ENCODE data around the gene HYAL2. TPM values are rescaled to one million over a fixed set of nuclear protein-coding genes. Genes with fewer than 3 reads are reported as not detected.

The HYAL2 gene
- total RNA-seq, 1 donor from 2014 or later: 87.9 TPM

GRCh38 chr3:50271314-50271936 lies 51.1 kb downstream of the HYAL2 start:
- DNase-seq (ENCODE audit: low spot score): no peak

- DNase-seq (ENCODE audit: low spot score): no peak
These were observed 51.9 kb downstream of the HYAL2 start for GRCh38 chr3:50270422-50271224.

- DNase-seq (ENCODE audit: low spot score): peak; percentile 44
These were observed 52.5 kb downstream of the HYAL2 start for GRCh38 chr3:50269977-50270413.

- DNase-seq (ENCODE audit: low spot score): no peak
These were observed 53.1 kb downstream of the HYAL2 start for GRCh38 chr3:50269460-50269859.

- peak; percentile 84 for DNase-seq (ENCODE audit: low spot score)
These were observed 53.7 kb downstream of the HYAL2 start, which contains the start of gene SEMA3B for GRCh38 chr3:50268703-50269451. Gene SEMA3B, plus strand, starts transcription at chr3:50269147. Its CDS starts 94 bp downstream, at chr3:50269241.

- no peak for DNase-seq (ENCODE audit: low spot score)
These were observed 54.3 kb downstream of the HYAL2 start for GRCh38 chr3:50268276-50268675.

Other genes starting within 250 kb of the HYAL2 start
- gene RBM5, start 233.8 kb downstream of the HYAL2 start, total RNA-seq: 220 TPM
- gene SEMA3F, start 167.4 kb downstream of the HYAL2 start, total RNA-seq: 132 TPM
- gene GNAT1, start 131.1 kb downstream of the HYAL2 start, total RNA-seq: not detected
- 0.34 TPM for gene SLC38A3, start 117.5 kb downstream of the HYAL2 start, total RNA-seq
- 222 TPM for gene GNAI2, start 86.5 kb downstream of the HYAL2 start, total RNA-seq
- 18.2 TPM for gene SEMA3B, start 53.6 kb downstream of the HYAL2 start, total RNA-seq
- gene LSMEM2, start 43.7 kb downstream of the HYAL2 start, total RNA-seq: not detected
- gene IFRD2, start 30.3 kb downstream of the HYAL2 start, total RNA-seq: 104 TPM
- 1.8 TPM for gene HYAL3, start 23.3 kb downstream of the HYAL2 start, total RNA-seq
- gene NAA80, start 23.3 kb downstream of the HYAL2 start, total RNA-seq: 10.7 TPM
- gene HYAL1, start 19.2 kb downstream of the HYAL2 start, total RNA-seq: 9.8 TPM
- gene TUSC2, start 5.5 kb upstream of the HYAL2 start, total RNA-seq: 24.7 TPM
- 21.2 TPM for gene RASSF1, start 18.1 kb upstream of the HYAL2 start, total RNA-seq
- 0.26 TPM for gene ZMYND10, start 23.0 kb upstream of the HYAL2 start, total RNA-seq
- gene NPRL2, start 28.0 kb upstream of the HYAL2 start, total RNA-seq: 20.5 TPM
- 27.5 TPM for gene CYB561D2, start 28.1 kb upstream of the HYAL2 start, total RNA-seq
- 30.4 TPM for gene TMEM115, start 36.8 kb upstream of the HYAL2 start, total RNA-seq
- gene CACNA2D2, start 180.9 kb upstream of the HYAL2 start, total RNA-seq: 2.6 TPM
- gene C3orf18, start 245.0 kb upstream of the HYAL2 start, total RNA-seq: 8.0 TPM
- 34.4 TPM for gene HEMK1, start 246.8 kb upstream of the HYAL2 start, total RNA-seq